ENCODE measurements around the gene CACNA1D.

The CACNA1D gene

DNA sequence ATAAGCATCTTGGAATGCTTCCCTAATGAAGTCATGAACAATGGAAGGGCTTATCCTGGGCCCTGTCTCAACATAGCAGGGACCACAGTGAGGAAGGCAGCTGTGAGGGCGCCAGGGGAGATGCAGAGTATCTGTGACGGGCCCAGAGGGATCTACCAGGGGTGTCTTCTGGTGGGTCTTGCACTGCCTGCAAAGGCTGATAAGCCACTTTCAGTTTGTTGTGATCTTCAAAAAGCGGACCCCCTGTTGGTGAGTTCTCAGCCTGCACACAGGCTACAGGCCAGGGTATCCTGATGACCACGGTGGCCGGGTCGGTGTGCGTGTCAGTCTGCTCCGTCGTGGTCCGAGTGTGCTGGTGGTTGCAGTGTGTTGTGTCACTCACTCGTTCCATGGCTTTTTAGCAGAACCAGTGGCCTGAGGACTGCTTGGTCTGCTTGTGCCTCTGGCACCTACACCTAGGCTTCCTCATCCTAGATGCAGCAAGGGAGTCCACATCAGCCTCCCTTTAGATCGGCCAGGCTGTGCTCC lies 305.0 kb downstream of the CACNA1D start:
- DNase-seq: no peak

- no peak for DNase-seq
Measured at GRCh38 chr3:53800041-53800906, 305.9 kb downstream of the CACNA1D start.

GRCh38 chr3:53801319-53801718 lies 306.9 kb downstream of the CACNA1D start:
- no peak for DNase-seq

DNA sequence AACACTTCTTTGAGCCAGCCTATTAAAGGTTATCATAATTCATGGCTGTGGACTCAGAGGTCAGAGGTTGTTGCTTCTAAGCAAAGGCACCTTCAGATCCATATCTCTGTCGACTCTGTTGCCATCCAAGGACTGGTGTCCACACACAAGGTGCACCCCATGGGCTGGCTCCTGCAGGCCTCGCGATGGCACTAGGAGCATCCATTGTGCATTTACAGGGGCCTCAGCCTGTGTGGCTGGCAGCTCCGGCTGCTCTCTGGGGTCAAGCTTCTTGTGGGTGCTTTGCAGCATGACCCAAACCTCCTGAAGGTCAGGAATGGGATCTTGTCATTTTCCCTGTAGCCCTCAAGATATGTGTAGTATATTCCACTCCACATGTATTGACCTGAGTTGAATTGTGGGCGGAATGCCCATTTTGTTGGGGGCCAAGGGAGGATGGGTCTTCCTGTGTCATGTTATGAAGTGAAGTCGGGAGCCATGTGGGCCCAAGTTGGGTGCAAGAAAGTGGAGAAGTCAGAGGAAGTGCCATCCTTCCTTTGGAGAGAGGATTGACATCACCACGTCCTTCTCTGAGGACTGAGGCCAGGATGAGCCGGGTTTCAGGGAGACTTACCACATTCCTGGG lies 308.0 kb downstream of the CACNA1D start:
- DNase-seq: no peak

DNA sequence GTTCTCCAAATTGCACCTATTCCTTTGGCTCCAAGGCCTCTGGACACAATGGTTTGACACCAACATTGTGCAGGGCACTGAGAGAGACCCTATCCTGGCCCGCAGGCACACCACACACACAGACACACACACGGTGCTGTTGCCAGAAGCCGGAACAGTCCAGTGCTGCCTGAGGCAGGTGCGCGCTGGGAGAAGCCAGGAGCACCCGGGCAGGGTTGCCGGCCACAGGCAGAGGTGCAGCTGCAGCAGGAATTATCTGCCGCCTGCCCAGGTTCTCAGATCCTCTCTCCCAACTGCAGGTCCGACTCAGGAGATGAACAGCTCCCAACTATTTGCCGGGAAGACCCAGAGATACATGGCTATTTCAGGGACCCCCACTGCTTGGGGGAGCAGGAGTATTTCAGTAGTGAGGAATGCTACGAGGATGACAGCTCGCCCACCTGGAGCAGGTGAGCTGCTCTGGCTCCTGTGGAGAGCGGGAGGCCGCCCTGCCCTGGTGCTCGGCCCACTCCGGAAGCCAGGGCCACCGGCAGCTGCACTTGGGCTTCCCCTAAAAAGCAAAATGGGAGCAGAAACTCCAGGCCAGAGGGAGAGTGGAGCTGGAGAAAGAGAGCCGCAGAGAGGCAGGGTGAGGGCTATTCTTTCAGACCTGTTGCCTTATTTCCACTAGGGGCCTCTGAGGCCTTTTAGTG lies 308.9 kb downstream of the CACNA1D start:
- DNase-seq: no peak

GRCh38 chr3:53803816-53804695 lies 309.6 kb downstream of the CACNA1D start:
- no peak for DNase-seq

DNA sequence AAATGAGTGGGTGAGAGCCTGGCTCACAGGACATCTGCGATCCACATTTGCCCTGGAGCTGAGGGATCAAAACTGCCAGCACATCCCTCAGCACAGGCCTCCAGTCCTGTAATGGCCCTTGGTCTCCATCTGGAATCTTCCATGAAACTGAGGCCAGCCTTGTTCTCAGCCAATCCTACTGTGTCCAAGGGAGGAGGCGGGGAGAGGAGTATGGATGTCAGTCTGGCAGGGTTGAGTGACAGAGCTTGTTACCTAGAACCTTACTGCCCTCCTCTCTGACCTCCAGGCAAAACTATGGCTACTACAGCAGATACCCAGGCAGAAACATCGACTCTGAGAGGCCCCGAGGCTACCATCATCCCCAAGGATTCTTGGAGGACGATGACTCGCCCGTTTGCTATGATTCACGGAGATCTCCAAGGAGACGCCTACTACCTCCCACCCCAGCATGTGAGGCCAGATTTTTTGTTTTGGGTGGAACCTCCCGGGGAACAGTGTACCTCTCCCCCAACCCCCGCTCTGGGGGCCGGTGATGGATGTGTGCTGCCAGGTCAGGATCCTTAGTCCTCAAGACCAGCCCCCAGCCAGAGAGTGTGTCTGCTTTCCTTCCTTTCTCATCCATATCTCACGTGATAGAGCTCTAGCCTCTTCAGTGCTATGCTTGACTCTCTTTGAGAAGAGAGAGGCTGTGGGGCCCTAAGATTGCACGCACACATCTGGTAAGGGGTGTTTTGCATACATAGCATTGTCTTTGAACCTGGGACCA lies 310.5 kb downstream of the CACNA1D start:
- no peak for DNase-seq

DNA sequence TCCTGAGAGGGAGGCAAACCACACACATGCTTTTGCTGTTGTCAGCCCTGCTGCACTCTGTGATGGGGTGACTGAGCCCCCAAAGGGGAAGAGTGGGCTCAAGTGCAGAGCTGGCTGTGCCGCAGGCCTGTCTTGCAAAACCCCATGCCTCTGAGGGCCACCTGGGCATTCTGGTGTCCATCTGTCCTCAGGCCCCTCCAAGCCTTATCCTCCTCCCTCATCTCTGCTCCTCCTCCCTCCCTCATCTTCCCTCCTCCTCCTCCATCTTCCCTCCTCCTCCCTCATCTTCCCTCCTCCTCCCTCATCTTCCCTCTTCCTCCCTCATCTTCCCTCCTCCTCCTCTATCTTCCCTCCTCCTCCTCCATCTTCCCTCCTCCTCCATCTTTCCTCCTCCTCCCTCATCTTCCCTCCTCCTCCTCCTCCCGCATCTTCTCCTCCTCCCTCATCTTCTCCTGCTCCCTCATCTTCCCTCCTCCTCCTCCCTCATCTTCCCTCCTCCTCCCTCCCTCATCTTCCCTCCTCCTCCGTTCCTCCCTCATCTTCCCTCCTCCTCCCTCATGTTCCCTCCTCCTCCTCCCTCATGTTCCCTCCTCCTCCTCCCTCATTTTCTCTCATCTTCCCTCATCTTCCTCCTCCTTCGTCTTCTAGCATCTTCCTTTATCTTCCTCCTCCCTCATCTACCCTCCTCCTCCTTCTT lies 311.2 kb downstream of the CACNA1D start:
- no peak for DNase-seq

- no peak for DNase-seq
Measured at GRCh38 chr3:53806182-53807116, 312.0 kb downstream of the CACNA1D start.

- no peak for DNase-seq
Measured at GRCh38 chr3:53807117-53807810, 312.9 kb downstream of the CACNA1D start.

DNA sequence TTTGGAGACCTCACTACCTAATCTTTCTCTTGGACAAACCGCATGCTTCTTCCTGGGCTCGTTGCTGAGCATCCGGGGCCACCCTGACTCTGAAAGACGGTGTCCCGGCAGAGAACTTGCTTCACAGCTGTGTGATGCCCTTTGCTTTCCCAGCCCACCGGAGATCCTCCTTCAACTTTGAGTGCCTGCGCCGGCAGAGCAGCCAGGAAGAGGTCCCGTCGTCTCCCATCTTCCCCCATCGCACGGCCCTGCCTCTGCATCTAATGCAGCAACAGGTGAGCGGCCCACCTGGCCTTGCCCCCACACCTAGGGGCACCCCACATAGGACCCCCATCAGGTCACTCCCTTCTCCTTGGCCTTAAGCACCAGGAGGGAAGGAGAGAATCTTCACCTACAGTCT lies 314.1 kb downstream of the CACNA1D start:
- DNase-seq: no peak

DNA sequence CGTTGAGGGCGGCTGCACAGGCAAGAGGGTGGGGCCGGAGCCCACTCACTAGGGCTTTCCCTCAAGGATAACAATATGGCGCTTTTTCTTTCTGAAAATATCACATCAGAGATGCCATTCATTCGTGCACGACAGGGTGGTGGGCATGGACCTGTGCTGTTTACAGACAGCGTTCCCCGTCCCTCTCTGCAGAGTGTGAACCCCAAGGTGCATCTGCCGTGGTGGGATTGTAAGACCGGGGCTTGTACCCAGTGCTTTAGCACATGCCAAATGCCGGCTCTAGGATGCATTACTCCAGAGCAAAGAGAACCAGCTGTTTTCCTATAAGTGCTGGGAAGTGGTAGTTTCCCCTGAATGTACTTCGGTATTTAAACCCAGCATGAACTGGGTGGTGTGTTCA lies 314.9 kb downstream of the CACNA1D start:
- no peak for DNase-seq

GRCh38 chr3:53809764-53810400 lies 315.5 kb downstream of the CACNA1D start:
- DNase-seq: no peak

DNA sequence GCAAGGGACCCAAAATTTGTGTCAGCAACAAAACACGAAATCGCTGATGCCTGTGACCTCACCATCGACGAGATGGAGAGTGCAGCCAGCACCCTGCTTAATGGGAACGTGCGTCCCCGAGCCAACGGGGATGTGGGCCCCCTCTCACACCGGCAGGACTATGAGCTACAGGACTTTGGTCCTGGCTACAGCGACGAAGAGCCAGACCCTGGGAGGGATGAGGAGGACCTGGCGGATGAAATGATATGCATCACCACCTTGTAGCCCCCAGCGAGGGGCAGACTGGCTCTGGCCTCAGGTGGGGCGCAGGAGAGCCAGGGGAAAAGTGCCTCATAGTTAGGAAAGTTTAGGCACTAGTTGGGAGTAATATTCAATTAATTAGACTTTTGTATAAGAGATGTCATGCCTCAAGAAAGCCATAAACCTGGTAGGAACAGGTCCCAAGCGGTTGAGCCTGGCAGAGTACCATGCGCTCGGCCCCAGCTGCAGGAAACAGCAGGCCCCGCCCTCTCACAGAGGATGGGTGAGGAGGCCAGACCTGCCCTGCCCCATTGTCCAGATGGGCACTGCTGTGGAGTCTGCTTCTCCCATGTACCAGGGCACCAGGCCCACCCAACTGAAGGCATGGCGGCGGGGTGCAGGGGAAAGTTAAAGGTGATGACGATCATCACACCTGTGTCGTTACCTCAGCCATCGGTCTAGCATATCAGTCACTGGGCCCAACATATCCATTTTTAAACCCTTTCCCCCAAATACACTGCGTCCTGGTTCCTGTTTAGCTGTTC lies 316.9 kb downstream of the CACNA1D start:
- DNase-seq: no peak

- DNase-seq: no peak
Measured at GRCh38 chr3:53812434-53812833, 318.0 kb downstream of the CACNA1D start.

GRCh38 chr3:53813229-53813628 lies 318.8 kb downstream of the CACNA1D start:
- no peak for DNase-seq

DNA sequence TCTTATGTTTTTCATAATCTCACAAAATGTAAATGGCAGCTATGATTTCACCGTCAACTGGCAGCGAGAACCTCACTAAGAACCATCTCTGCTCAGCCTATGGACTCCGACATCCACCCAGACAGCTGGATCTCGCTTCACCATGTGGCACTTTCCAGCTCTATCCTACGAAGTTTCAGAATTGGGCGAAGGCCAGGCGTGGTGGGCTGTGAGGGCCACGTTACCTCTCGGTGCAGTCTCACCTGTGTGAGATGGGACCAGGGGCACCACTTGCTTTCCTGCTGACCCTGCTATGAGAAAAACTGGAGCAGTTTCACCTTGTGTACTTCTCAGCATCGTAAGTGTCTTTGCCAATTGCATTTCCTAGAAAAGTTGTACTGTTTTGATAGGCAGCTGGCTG lies 319.5 kb downstream of the CACNA1D start:
- no peak for DNase-seq

GRCh38 chr3:53815067-53815466 lies 320.7 kb downstream of the CACNA1D start:
- DNase-seq: no peak
